Hematopoietic multipotent progenitor cell (in vitro differentiated cells): ENCODE measurements around the gene CERS4. TPM values are rescaled to one million over a fixed set of nuclear protein-coding genes. Genes with fewer than 3 reads are reported as not detected.
"Not testable (repeated sequence)": the region's sequence is repeated elsewhere in the genome, so short reads cannot be mapped to it uniquely, and the experiment has no call there.

Experiments
- DNase-seq, 3 donors: peaks; one replicate each; pipeline ENCODE4 v3.0.0-alpha.2; 2011 to 2015; ENCODE audit warnings: low read depth in 2 of 3, low spot score in 2 of 3
- total RNA-seq: library from RNA; depleted of rRNA; stranded (reverse); fragments of >200 nt; gene quantifications from one replicate; pipeline ENCODE4 v1.2.3, GENCODE V29; 2012

CERS4 gene, protein sequence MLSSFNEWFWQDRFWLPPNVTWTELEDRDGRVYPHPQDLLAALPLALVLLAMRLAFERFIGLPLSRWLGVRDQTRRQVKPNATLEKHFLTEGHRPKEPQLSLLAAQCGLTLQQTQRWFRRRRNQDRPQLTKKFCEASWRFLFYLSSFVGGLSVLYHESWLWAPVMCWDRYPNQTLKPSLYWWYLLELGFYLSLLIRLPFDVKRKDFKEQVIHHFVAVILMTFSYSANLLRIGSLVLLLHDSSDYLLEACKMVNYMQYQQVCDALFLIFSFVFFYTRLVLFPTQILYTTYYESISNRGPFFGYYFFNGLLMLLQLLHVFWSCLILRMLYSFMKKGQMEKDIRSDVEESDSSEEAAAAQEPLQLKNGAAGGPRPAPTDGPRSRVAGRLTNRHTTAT
- total RNA-seq = 25.9 TPM

DNA sequence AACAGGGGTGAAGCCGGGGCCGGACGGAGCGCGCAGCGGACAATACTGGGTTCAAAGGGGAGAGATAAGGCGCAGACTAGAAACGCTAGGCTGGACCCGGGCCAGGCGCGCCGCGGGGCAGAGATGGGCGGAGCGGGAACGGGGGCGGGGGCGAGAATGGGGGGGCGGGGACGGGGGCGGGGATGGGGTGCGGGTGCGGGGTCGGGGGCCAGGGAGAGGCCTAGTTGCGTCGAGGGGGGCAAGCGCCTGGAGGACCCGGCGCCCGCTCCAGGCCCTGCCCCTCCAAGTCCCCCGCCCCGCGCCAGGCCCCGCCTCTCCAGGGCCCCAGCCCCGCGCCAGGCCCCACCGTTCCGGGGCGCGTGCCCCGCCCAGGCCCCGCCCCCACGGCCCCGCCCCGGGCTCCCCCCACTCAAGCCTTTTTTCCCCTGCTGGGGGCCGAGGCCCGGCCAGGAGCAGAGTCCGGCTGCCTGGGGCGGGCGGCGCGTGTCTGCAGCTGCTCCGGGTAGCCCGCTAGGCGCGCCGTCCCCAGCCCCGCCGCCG is at the start of gene CERS4:
Gene CERS4 (plus strand): TSS at position 449 of the 540 bp plus-strand sequence. CDS start 41,707 bp downstream, outside the sequence.
- DNase-seq = peak; percentile 45 to 63 (median 54)

DNA sequence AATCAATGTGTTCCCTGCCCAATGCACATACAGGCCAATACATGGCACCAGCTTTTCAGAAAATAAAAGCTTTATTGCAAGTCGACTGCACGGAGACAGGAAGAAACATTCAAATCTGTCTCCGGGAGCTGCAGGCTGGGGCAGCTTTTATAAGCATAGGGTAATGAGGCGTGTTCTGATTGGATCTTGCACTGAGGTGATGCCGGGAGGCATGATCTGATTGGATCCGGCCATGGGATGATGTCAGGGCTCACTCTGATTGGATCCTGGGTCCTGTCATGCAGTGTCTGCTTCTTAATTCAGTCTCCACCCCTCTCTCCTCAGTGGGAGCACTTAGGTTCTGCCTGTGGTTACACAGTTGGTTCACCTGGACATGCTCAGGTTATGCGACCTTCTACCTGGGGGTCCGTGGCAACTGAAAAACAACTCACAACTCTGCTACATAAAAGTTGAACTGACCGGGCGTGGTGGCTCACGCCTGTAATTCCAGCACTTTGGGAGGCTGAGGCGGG is 48.0 kb upstream of the CERS4 start:
- peak in 2 of 3 donors; percentile 19 to 40 for DNase-seq

DNA sequence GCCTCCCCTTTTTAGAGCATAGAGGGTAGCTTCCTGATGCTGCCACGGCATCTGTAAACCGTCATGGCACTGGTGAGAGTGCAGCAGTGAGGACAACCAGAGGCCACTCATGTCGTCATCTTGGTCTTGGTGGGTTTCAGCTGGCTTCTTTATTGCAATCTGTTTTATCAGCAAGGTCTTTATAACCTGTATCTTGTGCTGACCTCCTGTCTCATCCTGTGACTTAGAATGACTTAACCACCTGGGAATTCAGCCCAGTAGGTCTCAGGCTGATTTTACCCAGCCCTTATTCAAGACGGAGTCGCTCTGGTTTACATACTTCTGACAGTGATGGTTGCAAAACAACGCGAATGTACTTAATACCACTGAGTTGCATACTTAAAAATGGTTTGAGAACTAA is 45.4 kb upstream of the CERS4 start:
- DNase-seq = no peak

DNA sequence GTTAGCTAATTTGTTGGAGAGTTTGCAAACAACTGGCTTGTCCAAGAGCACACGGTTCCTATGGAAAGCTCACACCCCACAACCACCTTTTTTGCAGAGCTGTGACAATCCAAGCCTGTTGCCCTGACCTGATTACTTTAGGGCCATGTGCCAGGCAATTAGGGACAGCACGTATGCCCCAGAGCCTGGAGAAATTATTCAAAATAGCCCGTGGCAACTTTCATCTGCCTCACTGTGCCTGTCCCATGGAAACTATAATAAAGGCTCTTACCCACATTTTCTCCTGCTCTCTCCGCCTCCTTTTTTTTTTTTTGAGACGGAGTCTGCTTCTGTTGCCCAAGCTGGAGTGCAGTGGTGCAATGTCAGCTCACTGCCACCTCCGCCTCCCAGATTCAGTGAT is 41.2 kb upstream of the CERS4 start:
- no peak for DNase-seq

DNA sequence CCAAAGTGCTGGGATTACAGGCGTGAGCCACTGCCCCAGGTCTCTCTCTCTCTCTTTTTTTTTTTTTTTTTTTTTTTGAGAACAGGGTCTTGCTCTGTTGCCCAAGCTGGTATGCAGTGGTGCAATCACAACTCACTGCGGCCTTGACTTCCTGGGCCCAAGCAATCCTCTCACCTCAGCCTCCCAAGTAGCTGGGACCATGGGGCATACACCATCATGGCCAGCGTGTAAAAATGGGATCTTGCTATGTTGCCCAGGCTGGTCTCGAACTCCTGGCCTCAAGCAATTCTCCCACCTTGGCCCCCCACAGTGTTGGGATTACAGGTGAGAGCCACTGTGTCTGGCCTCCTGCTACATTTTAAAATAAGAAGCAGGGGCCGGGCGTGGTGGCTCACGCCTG is 40.6 kb upstream of the CERS4 start:
- DNase-seq = no peak

DNA sequence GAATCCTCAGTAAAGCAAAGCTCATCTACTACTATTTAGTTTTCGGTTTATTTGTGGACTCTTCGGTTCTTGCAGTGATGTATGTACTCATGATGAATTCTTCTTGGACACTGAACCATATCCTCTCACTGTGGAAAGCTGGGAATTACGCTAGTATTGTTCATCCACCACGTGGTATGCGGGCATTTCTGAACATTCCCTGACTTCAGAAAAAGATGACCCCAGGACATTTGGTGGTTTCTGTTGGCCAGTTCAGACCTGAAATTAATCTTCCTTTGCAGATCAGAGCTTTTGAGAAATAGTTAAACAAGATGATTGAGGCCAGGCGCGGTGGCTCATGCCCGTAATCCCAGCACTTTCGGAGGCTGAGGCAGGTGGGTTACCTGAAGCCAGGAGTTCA is 34.5 kb upstream of the CERS4 start:
- no peak for DNase-seq

DNA sequence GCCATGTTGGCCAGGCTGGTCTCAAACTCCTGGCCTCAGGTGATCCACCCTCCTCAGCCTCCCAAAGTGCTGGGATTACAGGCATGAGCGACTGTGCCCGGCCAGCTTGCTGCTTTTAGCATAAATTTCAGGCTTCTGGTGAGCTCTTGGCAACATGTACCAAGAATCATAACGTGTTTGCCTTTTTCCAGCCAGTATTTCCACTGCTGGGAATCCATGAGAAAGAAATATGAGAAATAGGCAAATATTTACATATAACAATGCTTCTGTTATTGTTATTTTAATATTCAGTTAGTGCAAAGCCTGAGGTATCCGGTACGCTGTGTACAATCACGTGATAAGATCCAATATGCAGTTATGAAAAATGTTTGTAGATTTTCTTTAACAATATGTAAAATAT is 29.2 kb upstream of the CERS4 start:
- DNase-seq = no peak

DNA sequence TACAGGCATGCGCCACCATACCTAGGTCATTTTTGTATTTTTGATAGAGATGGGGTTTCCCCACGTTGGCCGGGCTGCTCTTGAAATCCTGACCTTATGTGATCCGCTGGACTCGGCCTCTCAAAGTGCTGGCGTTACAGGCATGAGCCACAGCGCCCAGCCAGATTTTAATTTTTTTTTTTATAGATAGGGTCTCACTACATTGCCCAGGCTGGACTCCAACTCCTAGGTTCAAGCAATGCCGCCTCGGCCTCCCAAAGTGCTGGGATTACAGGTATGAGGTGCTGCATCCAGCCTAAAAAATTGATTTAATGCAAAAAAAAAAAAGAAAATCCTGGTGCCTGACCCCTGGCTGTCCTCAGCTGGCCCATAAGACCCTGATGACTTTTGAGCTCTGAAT is 24.9 kb upstream of the CERS4 start:
- DNase-seq = no peak

DNA sequence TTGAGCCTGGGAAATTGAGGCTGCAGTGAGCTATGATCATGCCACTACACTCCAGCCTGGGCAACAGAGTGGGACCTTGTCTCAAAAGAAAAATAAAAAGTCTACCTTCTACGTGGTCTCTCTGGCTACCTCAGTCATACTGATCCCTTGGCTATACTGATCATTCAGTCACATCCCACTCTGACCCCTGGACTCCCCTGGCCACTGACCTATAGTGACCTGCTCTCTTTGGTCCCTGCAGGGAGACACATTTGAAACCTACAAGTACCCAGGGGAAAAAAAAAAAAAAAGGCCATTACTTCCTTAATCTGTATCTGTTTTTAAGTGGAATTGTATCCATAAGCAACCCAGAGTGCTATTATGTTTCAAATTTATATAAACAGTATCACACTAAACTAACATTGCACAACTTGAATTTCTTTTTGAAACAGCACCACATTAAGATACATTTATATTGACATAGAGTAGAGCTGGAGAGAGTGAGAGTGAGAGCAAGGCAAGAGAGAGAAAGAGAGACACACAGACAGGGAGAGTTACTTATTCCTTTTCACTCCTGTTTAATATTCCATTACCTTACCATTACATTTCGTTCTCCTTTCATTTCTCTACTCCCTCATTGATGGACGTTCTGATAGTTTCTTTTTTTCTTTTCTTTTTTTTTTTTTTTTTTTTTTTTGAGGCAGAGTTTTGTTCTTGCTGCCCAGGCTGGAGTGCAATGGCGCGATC is 23.7 kb upstream of the CERS4 start:
- no peak for DNase-seq

DNA sequence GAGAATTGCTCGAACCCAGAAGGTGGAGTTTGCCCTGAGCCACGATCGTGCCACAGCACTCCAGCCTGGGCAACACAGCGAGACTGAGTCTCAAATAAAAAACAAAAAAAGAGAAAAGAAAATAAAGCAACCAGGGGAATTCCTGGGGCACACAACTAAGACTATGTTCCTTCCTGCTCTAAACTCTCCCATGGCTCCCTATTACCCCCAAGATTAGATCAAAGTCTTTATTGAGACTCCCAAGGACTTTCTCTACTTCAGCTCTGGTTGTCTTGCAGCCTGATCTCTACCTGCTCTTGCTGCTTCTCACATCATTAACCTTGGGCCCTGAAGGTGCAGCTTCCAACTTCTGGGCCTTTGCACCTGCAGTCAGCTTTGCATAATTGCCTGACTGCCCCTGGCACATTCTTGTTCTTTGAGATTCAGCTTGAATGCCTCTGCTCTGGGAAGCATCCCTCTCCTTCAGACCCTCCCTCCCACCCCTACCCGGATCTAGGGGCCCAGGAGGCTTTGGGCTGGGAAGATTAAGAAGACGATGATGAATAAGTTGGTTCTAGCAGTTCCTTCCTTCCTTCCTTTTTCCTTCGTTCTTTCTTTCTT is 16.8 kb upstream of the CERS4 start:
- no peak for DNase-seq

DNA sequence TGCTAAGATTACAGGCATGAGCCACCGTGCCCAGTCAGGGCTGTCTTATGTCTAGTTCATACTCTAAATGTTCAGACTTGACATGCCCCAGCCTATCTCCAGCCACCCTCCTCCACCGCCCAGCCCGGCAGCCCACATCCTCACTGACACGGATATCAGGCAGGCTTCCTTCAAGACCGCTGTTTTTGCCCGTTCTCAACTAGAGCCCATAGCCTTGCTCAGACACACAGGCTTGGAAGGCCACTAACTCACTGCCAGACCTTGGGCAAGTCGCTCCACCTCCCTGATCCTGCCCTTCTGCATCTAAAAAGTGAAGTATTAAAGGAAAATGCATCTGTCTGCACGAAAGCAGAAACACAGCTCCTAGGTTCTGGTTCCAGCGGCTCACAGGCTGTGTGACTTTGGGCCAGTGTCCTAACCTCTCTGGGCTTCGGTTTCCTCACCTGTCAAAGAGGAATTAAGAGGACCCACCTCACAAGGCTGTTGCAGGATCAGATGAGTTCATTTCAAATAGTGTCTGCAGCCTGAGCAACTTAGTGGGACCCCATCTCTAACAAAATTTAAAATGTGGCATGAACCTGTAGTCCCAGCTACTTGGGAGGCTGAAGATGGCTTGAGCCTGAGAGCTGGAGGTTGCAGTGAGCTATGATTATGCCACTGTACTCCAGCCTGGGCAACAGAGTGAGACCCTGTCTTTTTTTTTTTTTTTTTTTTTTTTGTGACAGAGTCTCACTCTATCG is 14.5 kb upstream of the CERS4 start:
- peak in 2 of 3 donors; percentile 49 to 77 for DNase-seq

DNA sequence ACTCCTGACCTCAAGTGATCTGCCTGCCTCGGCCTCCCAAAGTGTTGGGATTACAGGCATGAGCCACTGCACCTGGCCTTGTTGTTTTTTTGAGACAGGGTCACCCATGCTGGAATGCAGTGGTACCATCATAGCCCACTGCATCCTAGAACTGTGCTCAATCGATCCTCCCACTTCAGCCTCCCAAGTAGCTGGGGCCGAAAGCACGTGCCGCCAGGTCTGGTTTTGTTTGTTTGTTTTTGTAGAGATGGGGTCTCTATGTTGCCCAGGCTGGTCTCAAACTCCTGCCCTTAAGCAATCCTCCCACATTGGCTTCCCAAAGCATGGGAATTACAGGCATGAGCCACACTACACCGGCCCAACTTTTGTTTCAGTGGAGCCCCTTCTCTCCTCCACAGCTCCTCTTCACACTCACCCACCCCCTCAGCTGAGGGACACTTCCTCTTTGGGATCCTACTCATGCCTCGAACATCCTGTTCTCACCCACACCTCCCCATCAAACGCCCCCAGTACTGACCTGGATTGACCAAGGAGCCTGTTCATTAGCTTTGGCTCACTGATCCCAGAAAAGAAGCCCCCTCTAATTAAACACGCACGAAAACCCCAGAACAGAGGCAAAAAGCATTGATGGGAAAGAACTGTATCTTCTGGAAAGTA is 12.8 kb upstream of the CERS4 start:
- DNase-seq = peak in 1 of 3 donors; percentile 32

DNA sequence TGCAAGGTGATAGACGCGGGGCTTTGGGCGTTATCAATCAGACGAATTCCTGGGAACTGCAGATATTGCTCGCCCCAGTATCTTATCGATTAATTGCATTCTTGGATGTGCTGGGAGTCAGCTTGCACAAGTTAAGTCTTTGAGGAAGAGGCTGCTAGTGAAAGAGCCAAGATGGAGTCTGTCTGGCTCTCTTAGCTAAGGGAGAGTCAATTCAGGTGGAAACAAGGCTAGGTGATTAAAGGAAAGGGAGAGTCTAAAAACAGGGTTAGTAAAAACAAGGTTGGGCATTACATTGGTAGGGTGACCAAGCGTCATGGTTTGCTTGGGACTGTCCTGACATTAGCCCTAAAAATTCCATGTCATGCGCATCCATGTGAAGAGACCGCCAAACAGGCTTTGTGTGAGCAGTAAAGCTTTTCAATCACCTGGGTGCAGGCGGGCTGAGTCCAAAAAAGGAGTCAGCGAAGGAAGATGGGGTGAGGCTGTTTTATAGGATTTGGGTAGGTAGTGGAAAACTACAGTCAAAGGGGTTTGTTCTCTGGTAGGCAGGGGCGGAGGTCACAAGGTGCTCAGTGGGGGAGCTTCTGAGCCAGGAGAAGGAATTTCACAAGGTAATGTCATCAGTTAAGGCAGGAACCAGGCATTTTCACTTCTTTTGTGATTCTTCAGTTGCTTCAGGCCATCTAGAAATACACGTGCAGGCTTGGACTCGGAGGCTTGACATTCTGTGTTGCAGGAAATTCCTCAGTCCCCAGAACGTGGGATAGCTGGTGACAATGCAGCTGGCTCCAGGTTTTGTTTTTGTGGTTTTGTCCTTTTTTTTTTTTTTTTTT is 5.7 kb upstream of the CERS4 start:
- DNase-seq = not testable (repeated sequence)

DNA sequence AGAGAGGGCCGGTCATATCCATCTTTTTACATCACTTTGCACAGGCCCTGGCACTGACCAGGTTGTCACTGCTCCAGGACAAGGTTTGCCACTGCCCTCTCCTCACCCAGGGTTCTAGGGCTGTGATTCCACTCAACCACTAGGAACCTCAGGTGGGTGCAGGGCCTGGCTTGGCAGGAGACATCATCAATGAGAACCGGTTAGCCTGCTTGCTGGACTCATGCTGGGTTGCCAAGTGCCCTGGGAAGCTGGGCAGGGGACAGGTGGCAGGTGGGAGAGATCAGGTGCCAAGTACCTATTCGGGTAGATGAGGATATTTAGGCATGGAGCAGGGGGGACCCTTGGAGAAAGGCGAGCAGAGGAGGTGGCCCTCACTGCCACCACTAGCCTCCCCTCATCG is 4.2 kb upstream of the CERS4 start:
- DNase-seq = no peak

DNA sequence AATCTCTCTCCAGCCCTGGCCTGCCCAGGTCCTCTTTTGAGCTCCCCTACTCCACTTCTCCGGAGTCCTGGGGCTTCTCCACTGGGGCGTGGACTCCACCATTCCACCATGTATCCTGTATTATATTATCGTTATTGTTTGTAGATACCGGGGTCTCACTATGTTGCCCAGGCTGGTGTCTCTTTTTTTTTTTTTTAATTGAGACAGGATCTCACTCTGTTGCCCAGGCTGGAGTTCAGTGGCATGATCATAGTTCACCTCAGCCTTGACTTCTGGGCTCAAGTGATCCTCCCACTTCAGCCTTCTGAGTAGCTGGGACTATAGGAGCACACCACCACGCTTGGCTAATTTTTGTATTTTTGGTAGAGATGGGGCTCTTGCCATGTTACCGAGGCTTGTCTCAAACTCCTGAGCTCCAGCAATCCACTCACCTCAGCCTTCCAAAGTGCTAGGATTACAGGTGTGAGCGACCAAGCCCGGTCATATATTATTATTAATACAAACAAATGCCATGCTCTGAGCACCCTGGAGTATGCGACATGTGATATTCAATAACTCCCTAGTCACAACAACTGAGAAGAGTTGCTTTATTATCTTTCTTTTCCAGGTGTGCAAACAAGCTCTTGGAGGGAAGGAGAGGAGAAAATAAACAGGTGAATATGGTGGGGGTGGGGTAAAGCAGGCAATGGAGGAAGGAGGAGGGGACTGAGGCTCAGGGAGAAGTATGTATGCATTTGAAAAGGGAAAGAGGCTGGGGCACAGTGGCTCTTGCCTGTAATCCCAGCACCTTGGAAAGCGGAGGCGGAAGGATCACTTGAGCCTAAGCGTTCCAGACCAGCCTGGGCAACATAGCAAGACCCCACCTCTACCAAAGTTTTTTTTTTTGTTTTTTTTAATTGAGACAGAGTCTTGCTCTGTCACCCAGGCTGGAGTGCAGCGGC is 2.8 kb upstream of the CERS4 start:
- DNase-seq = no peak

DNA sequence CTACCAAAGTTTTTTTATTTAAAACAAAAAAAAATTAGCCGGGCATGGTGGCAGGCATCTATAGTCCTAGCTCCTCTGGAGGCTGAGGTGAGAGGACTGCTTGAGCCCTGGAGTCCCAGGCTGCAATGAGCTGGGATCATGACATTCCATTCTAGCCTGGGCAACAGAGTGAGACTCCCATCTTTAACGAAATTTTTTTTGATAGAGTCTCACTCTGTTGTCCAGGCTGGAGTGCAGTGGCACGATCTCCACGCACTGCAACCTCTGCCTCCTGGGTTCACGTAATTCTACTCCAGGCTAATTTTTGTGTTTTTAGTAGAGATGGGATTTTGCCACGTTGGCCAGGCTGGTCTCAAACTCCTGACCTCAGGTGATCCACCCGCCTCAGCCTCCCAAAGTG is 1.8 kb upstream of the CERS4 start:
- not testable (repeated sequence) for DNase-seq

DNA sequence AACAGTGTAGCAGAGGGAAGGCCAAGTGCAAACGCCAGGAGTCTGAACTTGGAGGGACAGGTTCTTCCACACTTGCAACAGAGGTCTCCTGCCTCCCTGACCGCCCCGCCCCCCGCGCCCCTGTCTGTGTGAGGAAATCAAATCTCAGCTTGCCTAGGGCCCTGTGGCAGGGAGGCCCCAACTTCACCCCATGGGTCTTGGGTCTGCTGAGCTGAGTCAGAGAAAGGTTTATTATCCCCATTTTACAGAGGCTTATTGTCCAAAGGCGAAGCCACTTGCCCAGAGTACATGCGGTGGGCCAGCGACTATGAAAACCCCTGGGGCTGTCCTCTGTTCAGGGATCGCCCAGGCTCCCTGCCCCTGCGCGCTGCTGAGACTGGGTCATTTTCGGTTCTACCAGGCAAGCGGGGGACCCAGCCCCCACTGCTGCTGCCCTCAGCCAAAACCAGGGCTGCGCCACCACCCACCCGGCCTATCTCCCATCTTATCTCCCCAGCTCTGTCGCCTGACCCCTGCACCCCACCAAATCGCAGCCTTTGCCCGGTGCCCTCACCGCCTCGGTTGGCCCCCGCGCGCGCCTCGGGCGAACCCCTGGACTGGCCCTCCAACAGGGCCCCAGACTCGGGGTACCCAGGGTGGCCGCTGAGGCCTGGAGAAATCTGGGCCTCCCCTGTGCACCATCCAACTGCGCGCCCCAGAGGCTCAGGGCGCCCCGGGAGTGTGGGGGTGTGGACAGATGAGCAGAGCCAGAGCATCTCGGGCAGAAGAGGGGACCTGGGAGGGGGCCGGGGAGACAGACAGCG is 850 bp upstream of the CERS4 start:
- no peak for DNase-seq
